ENCODE data around the gene DDAH1.

Gene DDAH1

GRCh38 chr1:85447006-85447943 lies 17.7 kb downstream of the DDAH1 start:
- ChIA-PET POLR2A (no interaction called here), CTCF (interaction anchor here (0.8 kb wide), 1 partner anchor 12 kb away, joined by 3 read pairs; no protein-coding TSS in a partner anchor)
- no peak overlapping the region for H3K27ac ChIP-seq (ENCODE audit: insufficient read depth in 1 of 2, low read depth in 1 of 2, low read length in 2 of 2, poor library complexity in 1 of 2, severe bottlenecking in 2 of 2)
- no peaks in the 10 kb centered on the region for H3K27me3 ChIP-seq (replicated peaks in 2 of 5; ENCODE audit: control insufficient read depth in 4 of 5, insufficient read depth in 5 of 5, low read length in 4 of 5)
- H3K9me3 ChIP-seq (ENCODE audit: control extremely low read depth in 1 of 5, control insufficient read depth in 4 of 5, insufficient read depth in 2 of 5, low read depth in 1 of 5, low read length in 4 of 5) = no peaks in the 10 kb centered on the region
- H3K4me3 ChIP-seq (ENCODE audit: control insufficient read depth in 1 of 7, extremely low read depth in 1 of 7, insufficient read depth in 4 of 7, low read depth in 2 of 7, low read length in 6 of 7) = no peak overlapping the region
- WGBS (ENCODE audit: insufficient coverage) = 92% methylated on average over 4 of the region's 4 CpGs
- H3K4me1 ChIP-seq (ENCODE audit: control extremely low read depth in 1 of 4, control insufficient read depth in 4 of 4, insufficient read depth in 4 of 4, low read length in 3 of 4) = peaks cover 0 to 4% (median 0%) of the 10 kb centered on the region in 4 experiments
- H3K36me3 ChIP-seq (ENCODE audit: control insufficient read depth in 4 of 4, insufficient read depth in 4 of 4, low read length in 3 of 4) = no peaks in the 10 kb centered on the region
- no peak for DNase-seq

- H3K27ac ChIP-seq (ENCODE audit: insufficient read depth in 1 of 2, low read depth in 1 of 2, low read length in 2 of 2, poor library complexity in 1 of 2, severe bottlenecking in 2 of 2) = no peak overlapping the region
- H3K9me3 ChIP-seq (ENCODE audit: control extremely low read depth in 1 of 5, control insufficient read depth in 4 of 5, insufficient read depth in 2 of 5, low read depth in 1 of 5, low read length in 4 of 5) = no peaks in the 10 kb centered on the region
- no peak overlapping the region for H3K4me3 ChIP-seq (ENCODE audit: control insufficient read depth in 1 of 7, extremely low read depth in 1 of 7, insufficient read depth in 4 of 7, low read depth in 2 of 7, low read length in 6 of 7)
- peaks cover 0 to 4% (median 0%) of the 10 kb centered on the region in 4 experiments for H3K4me1 ChIP-seq (ENCODE audit: control extremely low read depth in 1 of 4, control insufficient read depth in 4 of 4, insufficient read depth in 4 of 4, low read length in 3 of 4)
- ChIA-PET POLR2A (no interaction called here), CTCF (no interaction called here)
- no peak for DNase-seq
- H3K27me3 ChIP-seq (replicated peaks in 2 of 5; ENCODE audit: control insufficient read depth in 4 of 5, insufficient read depth in 5 of 5, low read length in 4 of 5) = no peaks in the 10 kb centered on the region
- WGBS (ENCODE audit: insufficient coverage) = 100% methylated on average over 2 of the region's 3 CpGs
- H3K36me3 ChIP-seq (ENCODE audit: control insufficient read depth in 4 of 4, insufficient read depth in 4 of 4, low read length in 3 of 4) = no peaks in the 10 kb centered on the region
Measured at GRCh38 chr1:85445906-85446305, 19.1 kb downstream of the DDAH1 start.

GRCh38 chr1:85444381-85444780 lies 20.6 kb downstream of the DDAH1 start:
- H3K9me3 ChIP-seq (ENCODE audit: control extremely low read depth in 1 of 5, control insufficient read depth in 4 of 5, insufficient read depth in 2 of 5, low read depth in 1 of 5, low read length in 4 of 5) = no peaks in the 10 kb centered on the region
- DNase-seq = no peak
- POLR2A ChIA-PET = no interaction called here
- no peak overlapping the region for H3K27ac ChIP-seq (ENCODE audit: insufficient read depth in 1 of 2, low read depth in 1 of 2, low read length in 2 of 2, poor library complexity in 1 of 2, severe bottlenecking in 2 of 2)
- no peak overlapping the region for H3K4me3 ChIP-seq (ENCODE audit: control insufficient read depth in 1 of 7, extremely low read depth in 1 of 7, insufficient read depth in 4 of 7, low read depth in 2 of 7, low read length in 6 of 7)
- H3K36me3 ChIP-seq (ENCODE audit: control insufficient read depth in 4 of 4, insufficient read depth in 4 of 4, low read length in 3 of 4) = no peaks in the 10 kb centered on the region
- no peaks in the 10 kb centered on the region for H3K27me3 ChIP-seq (replicated peaks in 2 of 5; ENCODE audit: control insufficient read depth in 4 of 5, insufficient read depth in 5 of 5, low read length in 4 of 5)
- WGBS (ENCODE audit: insufficient coverage) = 100% methylated on average over 1 of the region's 1 CpG
- CTCF ChIA-PET = no interaction called here
- peaks cover 0 to 4% (median 0%) of the 10 kb centered on the region in 4 experiments for H3K4me1 ChIP-seq (ENCODE audit: control extremely low read depth in 1 of 4, control insufficient read depth in 4 of 4, insufficient read depth in 4 of 4, low read length in 3 of 4)

- no CpG with 5 or more reads among the region's 3 CpGs for WGBS (ENCODE audit: insufficient coverage)
- H3K27ac ChIP-seq (ENCODE audit: insufficient read depth in 1 of 2, low read depth in 1 of 2, low read length in 2 of 2, poor library complexity in 1 of 2, severe bottlenecking in 2 of 2) = no peak overlapping the region
- H3K36me3 ChIP-seq (ENCODE audit: control insufficient read depth in 4 of 4, insufficient read depth in 4 of 4, low read length in 3 of 4) = no peaks in the 10 kb centered on the region
- POLR2A ChIA-PET = no interaction called here
- H3K4me1 ChIP-seq (ENCODE audit: control extremely low read depth in 1 of 4, control insufficient read depth in 4 of 4, insufficient read depth in 4 of 4, low read length in 3 of 4) = peaks cover 0 to 4% (median 0%) of the 10 kb centered on the region in 4 experiments
- CTCF ChIA-PET = no interaction called here
- no peak overlapping the region for H3K4me3 ChIP-seq (ENCODE audit: control insufficient read depth in 1 of 7, extremely low read depth in 1 of 7, insufficient read depth in 4 of 7, low read depth in 2 of 7, low read length in 6 of 7)
- no peaks in the 10 kb centered on the region for H3K9me3 ChIP-seq (ENCODE audit: control extremely low read depth in 1 of 5, control insufficient read depth in 4 of 5, insufficient read depth in 2 of 5, low read depth in 1 of 5, low read length in 4 of 5)
- no peaks in the 10 kb centered on the region for H3K27me3 ChIP-seq (replicated peaks in 2 of 5; ENCODE audit: control insufficient read depth in 4 of 5, insufficient read depth in 5 of 5, low read length in 4 of 5)
- DNase-seq = no peak
Measured at GRCh38 chr1:85440612-85441011, 24.3 kb downstream of the DDAH1 start.

GRCh38 chr1:85438353-85438752 lies 26.6 kb downstream of the DDAH1 start:
- Histone ChIP-seq H3K36me3 (ENCODE audit: control insufficient read depth in 4 of 4, insufficient read depth in 4 of 4, low read length in 3 of 4) (no peaks in the 10 kb centered on the region), H3K27me3 (replicated peaks in 2 of 5; ENCODE audit: control insufficient read depth in 4 of 5, insufficient read depth in 5 of 5, low read length in 4 of 5) (no peaks in the 10 kb centered on the region), H3K9me3 (ENCODE audit: control extremely low read depth in 1 of 5, control insufficient read depth in 4 of 5, insufficient read depth in 2 of 5, low read depth in 1 of 5, low read length in 4 of 5) (no peaks in the 10 kb centered on the region), H3K4me1 (ENCODE audit: control extremely low read depth in 1 of 4, control insufficient read depth in 4 of 4, insufficient read depth in 4 of 4, low read length in 3 of 4) (no peaks in the 10 kb centered on the region), H3K27ac (ENCODE audit: insufficient read depth in 1 of 2, low read depth in 1 of 2, low read length in 2 of 2, poor library complexity in 1 of 2, severe bottlenecking in 2 of 2) (no peak overlapping the region), H3K4me3 (ENCODE audit: control insufficient read depth in 1 of 7, extremely low read depth in 1 of 7, insufficient read depth in 4 of 7, low read depth in 2 of 7, low read length in 6 of 7) (no peak overlapping the region)
- ChIA-PET CTCF (no interaction called here), POLR2A (no interaction called here)
- DNase-seq = no peak
- 100% methylated on average over 2 of the region's 2 CpGs for WGBS (ENCODE audit: insufficient coverage)

- POLR2A ChIA-PET = no interaction called here
- 79% methylated on average over 2 of the region's 3 CpGs for WGBS (ENCODE audit: insufficient coverage)
- no peak overlapping the region for H3K27ac ChIP-seq (ENCODE audit: insufficient read depth in 1 of 2, low read depth in 1 of 2, low read length in 2 of 2, poor library complexity in 1 of 2, severe bottlenecking in 2 of 2)
Measured at GRCh38 chr1:85437139-85437538, 27.8 kb downstream of the DDAH1 start.

GRCh38 chr1:85433096-85433495 lies 31.9 kb downstream of the DDAH1 start:
- no peak overlapping the region for H3K27ac ChIP-seq (ENCODE audit: insufficient read depth in 1 of 2, low read depth in 1 of 2, low read length in 2 of 2, poor library complexity in 1 of 2, severe bottlenecking in 2 of 2)
- no peaks in the 10 kb centered on the region for H3K27me3 ChIP-seq (replicated peaks in 2 of 5; ENCODE audit: control insufficient read depth in 4 of 5, insufficient read depth in 5 of 5, low read length in 4 of 5)
- H3K4me3 ChIP-seq (ENCODE audit: control insufficient read depth in 1 of 7, extremely low read depth in 1 of 7, insufficient read depth in 4 of 7, low read depth in 2 of 7, low read length in 6 of 7) = no peak overlapping the region
- no peaks in the 10 kb centered on the region for H3K36me3 ChIP-seq (ENCODE audit: control insufficient read depth in 4 of 4, insufficient read depth in 4 of 4, low read length in 3 of 4)
- peaks cover 0 to 3% (median 0%) of the 10 kb centered on the region in 5 experiments for H3K9me3 ChIP-seq (ENCODE audit: control extremely low read depth in 1 of 5, control insufficient read depth in 4 of 5, insufficient read depth in 2 of 5, low read depth in 1 of 5, low read length in 4 of 5)
- POLR2A ChIA-PET = no interaction called here
- H3K4me1 ChIP-seq (ENCODE audit: control extremely low read depth in 1 of 4, control insufficient read depth in 4 of 4, insufficient read depth in 4 of 4, low read length in 3 of 4) = peaks cover 0 to 3% (median 0%) of the 10 kb centered on the region in 4 experiments
- no peak for DNase-seq
- WGBS (ENCODE audit: insufficient coverage) = 87% methylated on average over 3 of the region's 5 CpGs
- CTCF ChIA-PET = no interaction called here

More at GRCh38 chr1:85437139-85437538, 27.8 kb downstream of the DDAH1 start:
- no peaks in the 10 kb centered on the region for H3K9me3 ChIP-seq (ENCODE audit: control extremely low read depth in 1 of 5, control insufficient read depth in 4 of 5, insufficient read depth in 2 of 5, low read depth in 1 of 5, low read length in 4 of 5)
- H3K27me3 ChIP-seq (replicated peaks in 2 of 5; ENCODE audit: control insufficient read depth in 4 of 5, insufficient read depth in 5 of 5, low read length in 4 of 5) = no peaks in the 10 kb centered on the region
- CTCF ChIA-PET = no interaction called here
- H3K36me3 ChIP-seq (ENCODE audit: control insufficient read depth in 4 of 4, insufficient read depth in 4 of 4, low read length in 3 of 4) = no peaks in the 10 kb centered on the region
- H3K4me3 ChIP-seq (ENCODE audit: control insufficient read depth in 1 of 7, extremely low read depth in 1 of 7, insufficient read depth in 4 of 7, low read depth in 2 of 7, low read length in 6 of 7) = no peak overlapping the region
- no peak for DNase-seq
- no peaks in the 10 kb centered on the region for H3K4me1 ChIP-seq (ENCODE audit: control extremely low read depth in 1 of 4, control insufficient read depth in 4 of 4, insufficient read depth in 4 of 4, low read length in 3 of 4)
